ENCODE measurements around the gene CXCL16.

CXCL16 gene

GRCh38 chr17:4739122-4740024 is at the start of gene CXCL16, which contains the start of gene ZMYND15:
Gene CXCL16 (minus strand): TSS chr17:4739928. CDS start chr17:4739339, 589 bp downstream.
Gene ZMYND15 (plus strand): TSS chr17:4739833. CDS start chr17:4740549, 716 bp downstream.
- DNase-seq = peak; percentile 56

- no peak for DNase-seq
Observed at GRCh38 chr17:4788807-4789700, 49.3 kb upstream of the CXCL16 start, which contains the start of gene GLTPD2. Gene GLTPD2 (plus strand): TSS chr17:4788964. CDS start chr17:4789012, 48 bp downstream.

GRCh38 chr17:4788159-4788806 is 48.6 kb upstream of the CXCL16 start:
- DNase-seq = no peak

- DNase-seq = no peak
Observed at GRCh38 chr17:4786516-4786915, 46.8 kb upstream of the CXCL16 start.

- no peak for DNase-seq
Observed at GRCh38 chr17:4786106-4786511, 46.4 kb upstream of the CXCL16 start, which contains the start of gene VMO1. Gene VMO1 (minus strand): TSS chr17:4786364. CDS start chr17:4786352, 12 bp downstream.

- DNase-seq = no peak
Observed at GRCh38 chr17:4785311-4786105, 45.8 kb upstream of the CXCL16 start.

- no peak for DNase-seq
Observed at GRCh38 chr17:4782652-4783051, 42.9 kb upstream of the CXCL16 start.

GRCh38 chr17:4780325-4780955 is 40.7 kb upstream of the CXCL16 start:
- DNase-seq = no peak

- no peak for DNase-seq
Observed at GRCh38 chr17:4777969-4778760, 38.4 kb upstream of the CXCL16 start.

GRCh38 chr17:4772235-4772613 is 32.5 kb upstream of the CXCL16 start:
- DNase-seq = no peak

- no peak for DNase-seq
Observed at GRCh38 chr17:4771519-4772234, 31.9 kb upstream of the CXCL16 start, which contains the start of gene TM4SF5. Gene TM4SF5 (plus strand): TSS chr17:4771886. CDS start chr17:4771923, 37 bp downstream.

GRCh38 chr17:4769628-4770027 is 29.9 kb upstream of the CXCL16 start:
- DNase-seq = no peak

GRCh38 chr17:4768298-4768697 is 28.6 kb upstream of the CXCL16 start:
- no peak for DNase-seq

GRCh38 chr17:4766723-4767122 is 27.0 kb upstream of the CXCL16 start:
- no peak for DNase-seq

GRCh38 chr17:4766201-4766600 is 26.5 kb upstream of the CXCL16 start:
- no peak for DNase-seq

- no peak for DNase-seq
Observed at GRCh38 chr17:4764595-4764994, 24.9 kb upstream of the CXCL16 start.

GRCh38 chr17:4759776-4760236 is 20.1 kb upstream of the CXCL16 start:
- DNase-seq = no peak

GRCh38 chr17:4753392-4753791 is 13.7 kb upstream of the CXCL16 start:
- DNase-seq = no peak

GRCh38 chr17:4751932-4752331 is 12.2 kb upstream of the CXCL16 start:
- no peak for DNase-seq

GRCh38 chr17:4750606-4751005 is 10.9 kb upstream of the CXCL16 start:
- DNase-seq = no peak
